ENCODE results near the gene ME2. TPM values are rescaled to one million over a fixed set of nuclear protein-coding genes. Genes with fewer than 3 reads are reported as not detected.
"Not testable (repeated sequence)": the region's sequence is repeated elsewhere in the genome, so short reads cannot be mapped to it uniquely, and the experiment has no call there.

ME2 gene
- total RNA-seq, 2 experiments from 2014 or later: 146 to 178 TPM

GRCh38 chr18:50981381-50981780 is 102.5 kb downstream of the ME2 start:
- Mint-ChIP-seq H3K4me3 (no peak overlapping the region), H3K36me3 (ENCODE audit: low read depth) (peaks cover 43% of the 10 kb centered on the region), H3K9me3 (ENCODE audit: low read depth) (peaks cover 6% of the 10 kb centered on the region), H3K27ac (no peak overlapping the region), H3K27me3 (no peaks in the 10 kb centered on the region), H3K4me1 (no peaks in the 10 kb centered on the region)
- no peak for ATAC-seq
- POLR2A ChIA-PET: no interaction called here
- CTCF ChIA-PET: interaction anchor here (0.6 kb wide), 1 partner anchor 182 kb away, joined by 4 read pairs; no protein-coding TSS in a partner anchor
- DNase-seq: no peak
- intact Hi-C loops (cut with DNase I, micrococcal nuclease): no loop called here

- Mint-ChIP-seq H3K4me3 (no peak overlapping the region), H3K27me3 (no peaks in the 10 kb centered on the region), H3K27ac (no peak overlapping the region), H3K9me3 (ENCODE audit: low read depth) (peaks cover 3% of the 10 kb centered on the region), H3K36me3 (ENCODE audit: low read depth) (peaks cover 35% of the 10 kb centered on the region), H3K4me1 (no peaks in the 10 kb centered on the region)
- CTCF ChIA-PET: interaction anchor here (0.6 kb wide), 1 partner anchor 182 kb away, joined by 4 read pairs; no protein-coding TSS in a partner anchor
- ATAC-seq (no peak), DNase-seq (no peak)
- intact Hi-C loops (cut with DNase I, micrococcal nuclease): no loop called here
- POLR2A ChIA-PET: no interaction called here
Measured at GRCh38 chr18:50982086-50982801, 103.3 kb downstream of the ME2 start.

DNA sequence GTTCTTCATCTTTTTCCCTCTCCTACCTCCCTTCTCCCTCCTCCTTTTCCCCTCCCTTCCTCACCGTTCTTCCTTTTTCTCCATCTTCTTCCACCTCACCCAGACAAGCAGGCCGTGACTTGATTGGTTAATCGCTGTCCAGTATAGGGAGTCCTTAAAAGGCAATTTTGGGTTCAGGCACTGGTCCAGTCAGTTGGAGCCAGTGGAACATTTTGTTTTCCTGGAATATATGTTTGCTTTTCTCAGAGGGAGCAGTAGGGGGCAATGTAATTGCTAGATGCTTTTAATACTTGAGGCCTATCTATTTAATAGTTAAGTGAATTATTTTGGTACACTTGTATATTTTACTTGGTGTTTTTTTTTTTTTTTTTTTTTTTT is 103.9 kb downstream of the ME2 start:
- Mint-ChIP-seq H3K27ac (no peak overlapping the region), H3K9me3 (ENCODE audit: low read depth) (peaks cover 3% of the 10 kb centered on the region), H3K4me3 (no peak overlapping the region), H3K4me1 (no peaks in the 10 kb centered on the region), H3K27me3 (no peaks in the 10 kb centered on the region), H3K36me3 (ENCODE audit: low read depth) (peaks cover 32% of the 10 kb centered on the region)
- intact Hi-C loops (cut with DNase I, micrococcal nuclease): no loop called here
- ChIA-PET CTCF (no interaction called here), POLR2A (no interaction called here)
- ATAC-seq: no peak
- DNase-seq: no peak

DNA sequence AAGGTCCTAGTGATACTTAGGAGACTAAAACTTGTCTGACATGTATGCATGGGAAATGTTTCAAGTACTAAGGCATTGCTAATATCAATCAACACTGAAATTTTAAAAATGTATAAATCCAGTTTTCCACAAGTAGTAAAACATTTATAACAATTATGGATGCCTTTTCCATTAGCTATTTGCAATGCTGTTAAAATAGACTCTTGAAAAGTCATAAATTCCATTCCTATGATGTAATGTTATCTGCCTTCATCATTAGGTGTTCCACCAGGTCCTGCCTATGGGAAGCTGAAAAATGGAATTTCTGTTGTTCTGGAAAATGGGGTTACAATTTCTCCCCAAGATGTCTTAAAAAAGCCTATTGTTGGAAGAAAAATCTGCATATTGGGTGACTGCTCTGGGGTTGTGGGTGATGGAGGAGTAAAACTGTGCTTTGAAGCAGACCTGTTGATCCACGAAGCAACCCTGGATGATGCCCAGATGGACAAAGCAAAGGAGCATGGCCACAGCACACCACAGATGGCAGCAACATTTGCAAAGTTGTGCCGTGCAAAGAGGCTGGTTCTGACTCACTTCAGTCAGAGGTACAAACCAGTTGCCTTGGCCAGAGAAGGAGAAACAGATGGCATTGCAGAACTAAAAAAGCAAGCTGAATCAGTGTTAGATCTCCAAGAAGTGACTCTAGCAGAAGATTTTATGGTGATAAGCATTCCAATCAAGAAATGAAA is 107.6 kb downstream of the ME2 start:
- H3K4me1 Mint-ChIP-seq: no peaks in the 10 kb centered on the region
- DNase-seq (no peak), ATAC-seq (no peak)
- intact Hi-C loops (cut with DNase I, micrococcal nuclease): no loop called here
- no peaks in the 10 kb centered on the region for H3K27me3 Mint-ChIP-seq
- H3K27ac Mint-ChIP-seq: no peak overlapping the region
- POLR2A ChIA-PET: no interaction called here
- CTCF ChIA-PET: interaction anchor here (1.1 to 1.6 kb wide), 2 partner anchors 31 to 166 kb away, joined by 3 read pairs; no protein-coding TSS in a partner anchor
- peaks cover 16% of the 10 kb centered on the region for H3K36me3 Mint-ChIP-seq (ENCODE audit: low read depth)
- H3K9me3 Mint-ChIP-seq (ENCODE audit: low read depth): no peaks in the 10 kb centered on the region
- H3K4me3 Mint-ChIP-seq: no peak overlapping the region

DNA sequence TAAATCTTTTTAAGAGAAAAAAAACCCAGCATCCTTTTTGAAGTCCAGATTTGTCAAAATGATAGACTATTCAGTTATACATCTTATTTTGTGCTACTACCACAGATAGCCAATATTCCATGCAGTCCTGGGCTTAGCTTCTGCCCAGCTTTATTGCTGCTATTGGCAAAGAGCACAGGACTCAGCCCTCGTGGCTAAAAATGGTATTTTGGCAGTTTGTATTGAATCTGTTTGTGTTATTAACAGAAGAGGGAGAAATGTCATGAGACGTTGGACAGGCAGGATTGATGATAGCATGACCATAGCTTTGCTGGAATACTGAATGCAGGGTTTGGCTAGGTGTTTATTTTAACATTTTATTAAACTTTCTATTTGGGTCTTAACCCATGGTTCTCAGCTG is 108.3 kb downstream of the ME2 start:
- Mint-ChIP-seq H3K27me3 (no peaks in the 10 kb centered on the region), H3K36me3 (ENCODE audit: low read depth) (peaks cover 15% of the 10 kb centered on the region), H3K9me3 (ENCODE audit: low read depth) (no peaks in the 10 kb centered on the region), H3K4me1 (no peaks in the 10 kb centered on the region), H3K27ac (no peak overlapping the region), H3K4me3 (no peak overlapping the region)
- POLR2A ChIA-PET: no interaction called here
- intact Hi-C loops (cut with DNase I, micrococcal nuclease): no loop called here
- no peak for DNase-seq
- CTCF ChIA-PET: interaction anchor here (1.6 kb wide), 1 partner anchor 31 kb away, joined by 3 read pairs; no protein-coding TSS in a partner anchor
- no peak for ATAC-seq

GRCh38 chr18:50989711-50990110 is 110.8 kb downstream of the ME2 start:
- no peak overlapping the region for H3K4me3 Mint-ChIP-seq
- ChIA-PET POLR2A (interaction anchor here (0.6 kb wide), 1 partner anchor 16 kb away, joined by 5 read pairs; no protein-coding TSS in a partner anchor), CTCF (no interaction called here)
- no peak for ATAC-seq
- H3K4me1 Mint-ChIP-seq: no peaks in the 10 kb centered on the region
- H3K36me3 Mint-ChIP-seq (ENCODE audit: low read depth): peaks cover 6% of the 10 kb centered on the region
- no peak for DNase-seq
- no peaks in the 10 kb centered on the region for H3K9me3 Mint-ChIP-seq (ENCODE audit: low read depth)
- no peaks in the 10 kb centered on the region for H3K27me3 Mint-ChIP-seq
- intact Hi-C loops (cut with DNase I, micrococcal nuclease): no loop called here
- no peak overlapping the region for H3K27ac Mint-ChIP-seq

DNA sequence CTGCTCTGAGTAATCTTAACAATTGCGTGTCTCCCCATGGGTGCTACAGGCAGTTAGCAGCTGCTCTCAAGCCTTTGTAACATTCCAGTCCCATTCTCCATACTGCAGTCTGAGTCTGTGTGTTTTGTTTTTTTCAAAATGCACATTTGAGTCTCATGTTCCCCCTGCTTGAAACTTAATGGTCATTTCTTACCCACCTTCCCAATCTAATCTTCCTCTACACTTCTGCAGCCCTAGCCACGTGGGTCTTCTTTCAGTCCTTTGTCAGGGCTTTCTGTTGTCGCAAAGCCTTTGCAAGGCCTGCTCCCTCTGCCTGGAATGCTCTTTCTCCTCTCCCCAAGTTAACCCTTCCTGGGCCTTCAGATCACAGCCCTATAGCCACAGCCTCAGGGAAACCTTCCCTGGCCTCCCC is 113.4 kb downstream of the ME2 start:
- ChIA-PET CTCF (no interaction called here), POLR2A (no interaction called here)
- no peak overlapping the region for H3K27ac Mint-ChIP-seq
- no peaks in the 10 kb centered on the region for H3K9me3 Mint-ChIP-seq (ENCODE audit: low read depth)
- H3K4me3 Mint-ChIP-seq: no peak overlapping the region
- intact Hi-C loops (cut with DNase I, micrococcal nuclease): no loop called here
- peaks cover 2% of the 10 kb centered on the region for H3K36me3 Mint-ChIP-seq (ENCODE audit: low read depth)
- DNase-seq (no peak), ATAC-seq (no peak)
- no peaks in the 10 kb centered on the region for H3K27me3 Mint-ChIP-seq
- no peaks in the 10 kb centered on the region for H3K4me1 Mint-ChIP-seq

DNA sequence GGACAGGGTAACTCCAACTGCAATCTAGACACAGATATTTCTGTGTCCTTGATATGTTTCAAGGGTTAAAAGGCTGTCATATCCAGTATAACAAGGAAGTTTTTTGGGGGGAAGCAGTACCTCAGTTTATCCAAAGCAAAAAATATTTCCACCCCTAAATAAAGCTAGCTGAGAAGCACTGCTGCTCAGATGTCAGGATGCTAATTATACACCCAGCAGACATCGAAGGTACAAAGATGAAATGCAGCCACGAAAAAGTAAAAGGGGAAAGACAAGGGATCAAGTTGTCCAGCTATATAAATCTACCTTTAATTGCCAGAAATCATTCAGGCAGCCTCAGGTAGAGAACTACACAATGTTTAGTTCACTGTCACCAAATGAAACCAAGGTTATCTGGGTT is 115.1 kb downstream of the ME2 start:
- H3K9me3 Mint-ChIP-seq (ENCODE audit: low read depth): no peaks in the 10 kb centered on the region
- ATAC-seq (no peak), DNase-seq (no peak)
- intact Hi-C loops (cut with DNase I, micrococcal nuclease): no loop called here
- H3K36me3 Mint-ChIP-seq (ENCODE audit: low read depth): no peaks in the 10 kb centered on the region
- no peaks in the 10 kb centered on the region for H3K4me1 Mint-ChIP-seq
- H3K27me3 Mint-ChIP-seq: no peaks in the 10 kb centered on the region
- CTCF ChIA-PET: interaction anchor here (0.6 to 0.7 kb wide), 2 partner anchors 174 to 206 kb away, joined by 3 read pairs; no protein-coding TSS in a partner anchor
- POLR2A ChIA-PET: interaction anchor here (0.6 to 0.7 kb wide), 2 partner anchors 13 to 42 kb away, joined by 3 read pairs; no protein-coding TSS in a partner anchor
- no peak overlapping the region for H3K4me3 Mint-ChIP-seq
- H3K27ac Mint-ChIP-seq: no peak overlapping the region

DNA sequence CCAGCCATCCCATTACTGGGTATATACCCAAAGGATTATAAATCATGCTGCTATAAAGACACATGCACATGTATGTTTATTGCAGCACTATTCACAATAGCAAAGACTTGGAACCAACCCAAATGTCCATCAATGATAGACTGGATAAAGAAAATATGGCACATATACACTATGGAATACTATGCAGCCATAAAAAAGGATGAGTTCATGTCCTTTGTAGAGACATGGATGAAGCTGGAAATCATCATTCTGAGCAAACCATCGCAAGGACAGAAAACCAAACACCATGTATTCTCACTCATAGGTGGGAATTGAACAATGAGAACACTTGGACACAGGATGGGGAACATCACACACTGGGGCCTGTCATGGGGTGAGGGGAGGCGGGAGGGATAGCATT is 124.3 kb downstream of the ME2 start:
- H3K36me3 Mint-ChIP-seq (ENCODE audit: low read depth); DNase-seq; H3K4me1 Mint-ChIP-seq; H3K4me3 Mint-ChIP-seq; intact Hi-C loops (cut with DNase I, micrococcal nuclease); H3K27ac Mint-ChIP-seq; ATAC-seq; CTCF ChIA-PET; H3K9me3 Mint-ChIP-seq (ENCODE audit: low read depth); H3K27me3 Mint-ChIP-seq; POLR2A ChIA-PET: not testable (repeated sequence)

Other genes with a start within 250 kb of the ME2 start
- not detected for gene MRO, start 59.1 kb upstream of the ME2 start, total RNA-seq
- 1 to 10 TPM; 4.7 to 5.6 TPM for gene ELAC1, start 88.9 kb downstream of the ME2 start, total RNA-seq
- 10 to 100 TPM; 79.3 to 89.5 TPM for gene SMAD4, start 151.1 kb downstream of the ME2 start, total RNA-seq